Measurements from ENCODE around the gene SNRNP25.

Gene SNRNP25

DNA sequence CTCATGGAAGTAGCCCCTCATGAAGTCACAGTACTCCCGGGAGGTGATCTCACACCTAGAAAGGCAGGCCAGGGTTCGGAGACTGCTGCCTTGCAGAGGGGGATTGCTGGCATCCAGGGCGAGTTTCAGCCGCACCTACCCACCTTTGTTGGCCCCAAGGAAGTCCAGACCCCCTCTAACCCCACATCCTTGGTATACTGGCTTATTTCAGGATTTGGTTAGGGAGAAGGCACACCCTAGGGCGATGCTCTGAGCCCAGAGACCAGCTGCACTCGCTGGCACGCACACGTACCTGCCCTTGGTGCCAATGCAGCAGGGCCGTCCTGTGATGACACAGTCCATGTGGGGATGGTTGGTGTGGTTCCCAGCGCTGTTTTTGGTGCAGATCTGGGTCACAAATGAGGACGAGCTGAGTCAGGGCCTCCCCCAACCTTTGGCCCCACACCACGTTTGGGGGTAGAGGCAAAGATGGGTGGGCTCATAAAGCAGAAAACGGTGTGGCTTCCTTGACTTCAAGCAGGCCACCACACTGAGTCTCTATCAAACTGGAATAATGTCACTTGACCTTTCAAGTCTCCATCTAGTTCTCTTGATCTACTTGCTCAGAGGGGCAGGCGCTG is 5.9 kb downstream of the SNRNP25 start:
- 93% methylated on average over 12 of the region's 14 CpGs for WGBS (ENCODE audit: insufficient coverage)
- no peaks in the 10 kb centered on the region for H3K9me3 ChIP-seq (ENCODE audit: control extremely low read depth in 1 of 5, control insufficient read depth in 4 of 5, insufficient read depth in 2 of 5, low read depth in 1 of 5, low read length in 4 of 5)
- peaks cover 0 to 10% (median 0%) of the 10 kb centered on the region in 4 experiments for H3K4me1 ChIP-seq (ENCODE audit: control extremely low read depth in 1 of 4, control insufficient read depth in 4 of 4, insufficient read depth in 4 of 4, low read length in 3 of 4)
- no peak overlapping the region for H3K4me3 ChIP-seq (ENCODE audit: control insufficient read depth in 1 of 7, extremely low read depth in 1 of 7, insufficient read depth in 4 of 7, low read depth in 2 of 7, low read length in 6 of 7)
- ChIA-PET POLR2A (no interaction called here), CTCF (interaction anchor here (1.4 to 3.7 kb wide), 3 partner anchors 36 to 47 kb away, joined by 4 to 27 read pairs (median 7); no protein-coding TSS in a partner anchor)
- no peak for DNase-seq
- no peak overlapping the region for H3K27ac ChIP-seq (ENCODE audit: insufficient read depth in 1 of 2, low read depth in 1 of 2, low read length in 2 of 2, poor library complexity in 1 of 2, severe bottlenecking in 2 of 2)
- H3K36me3 ChIP-seq (ENCODE audit: control insufficient read depth in 4 of 4, insufficient read depth in 4 of 4, low read length in 3 of 4) = peaks cover 3 to 57% (median 26%) of the 10 kb centered on the region in 4 experiments
- H3K27me3 ChIP-seq (replicated peaks in 2 of 5; ENCODE audit: control insufficient read depth in 4 of 5, insufficient read depth in 5 of 5, low read length in 4 of 5) = no peaks in the 10 kb centered on the region

DNA sequence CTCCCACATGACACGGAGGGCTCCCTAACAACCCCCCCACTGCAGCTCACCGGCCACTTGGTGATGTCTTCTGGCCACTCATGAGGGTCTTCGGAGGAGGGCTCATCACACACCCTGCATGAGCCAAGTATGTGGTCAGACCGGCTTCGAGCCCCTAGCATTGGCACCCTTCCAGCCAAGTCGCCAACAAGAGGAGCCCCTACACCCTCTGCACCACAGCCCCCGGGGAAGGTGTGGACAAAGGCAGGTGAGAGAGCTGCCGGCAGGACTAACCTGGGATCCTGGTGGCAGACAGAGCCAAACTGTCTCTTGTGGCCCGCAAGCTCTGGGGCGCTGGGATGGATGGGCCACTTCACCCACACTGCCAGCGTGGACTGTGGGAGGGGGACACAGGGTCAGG is 6.5 kb downstream of the SNRNP25 start:
- Histone ChIP-seq H3K27ac (ENCODE audit: insufficient read depth in 1 of 2, low read depth in 1 of 2, low read length in 2 of 2, poor library complexity in 1 of 2, severe bottlenecking in 2 of 2) (no peak overlapping the region), H3K4me1 (ENCODE audit: control extremely low read depth in 1 of 4, control insufficient read depth in 4 of 4, insufficient read depth in 4 of 4, low read length in 3 of 4) (peaks cover 0 to 4% (median 0%) of the 10 kb centered on the region in 4 experiments), H3K9me3 (ENCODE audit: control extremely low read depth in 1 of 5, control insufficient read depth in 4 of 5, insufficient read depth in 2 of 5, low read depth in 1 of 5, low read length in 4 of 5) (no peaks in the 10 kb centered on the region), H3K36me3 (ENCODE audit: control insufficient read depth in 4 of 4, insufficient read depth in 4 of 4, low read length in 3 of 4) (peaks cover 3 to 57% (median 26%) of the 10 kb centered on the region in 4 experiments), H3K4me3 (ENCODE audit: control insufficient read depth in 1 of 7, extremely low read depth in 1 of 7, insufficient read depth in 4 of 7, low read depth in 2 of 7, low read length in 6 of 7) (no peak overlapping the region), H3K27me3 (replicated peaks in 2 of 5; ENCODE audit: control insufficient read depth in 4 of 5, insufficient read depth in 5 of 5, low read length in 4 of 5) (no peaks in the 10 kb centered on the region)
- WGBS (ENCODE audit: insufficient coverage) = 99% methylated on average over 11 of the region's 11 CpGs
- ChIA-PET CTCF (interaction anchor here (0.6 to 3.7 kb wide), 4 partner anchors 36 to 122 kb away, joined by 3 to 27 read pairs (median 6); no protein-coding TSS in a partner anchor), POLR2A (no interaction called here)
- no peak for DNase-seq

DNA sequence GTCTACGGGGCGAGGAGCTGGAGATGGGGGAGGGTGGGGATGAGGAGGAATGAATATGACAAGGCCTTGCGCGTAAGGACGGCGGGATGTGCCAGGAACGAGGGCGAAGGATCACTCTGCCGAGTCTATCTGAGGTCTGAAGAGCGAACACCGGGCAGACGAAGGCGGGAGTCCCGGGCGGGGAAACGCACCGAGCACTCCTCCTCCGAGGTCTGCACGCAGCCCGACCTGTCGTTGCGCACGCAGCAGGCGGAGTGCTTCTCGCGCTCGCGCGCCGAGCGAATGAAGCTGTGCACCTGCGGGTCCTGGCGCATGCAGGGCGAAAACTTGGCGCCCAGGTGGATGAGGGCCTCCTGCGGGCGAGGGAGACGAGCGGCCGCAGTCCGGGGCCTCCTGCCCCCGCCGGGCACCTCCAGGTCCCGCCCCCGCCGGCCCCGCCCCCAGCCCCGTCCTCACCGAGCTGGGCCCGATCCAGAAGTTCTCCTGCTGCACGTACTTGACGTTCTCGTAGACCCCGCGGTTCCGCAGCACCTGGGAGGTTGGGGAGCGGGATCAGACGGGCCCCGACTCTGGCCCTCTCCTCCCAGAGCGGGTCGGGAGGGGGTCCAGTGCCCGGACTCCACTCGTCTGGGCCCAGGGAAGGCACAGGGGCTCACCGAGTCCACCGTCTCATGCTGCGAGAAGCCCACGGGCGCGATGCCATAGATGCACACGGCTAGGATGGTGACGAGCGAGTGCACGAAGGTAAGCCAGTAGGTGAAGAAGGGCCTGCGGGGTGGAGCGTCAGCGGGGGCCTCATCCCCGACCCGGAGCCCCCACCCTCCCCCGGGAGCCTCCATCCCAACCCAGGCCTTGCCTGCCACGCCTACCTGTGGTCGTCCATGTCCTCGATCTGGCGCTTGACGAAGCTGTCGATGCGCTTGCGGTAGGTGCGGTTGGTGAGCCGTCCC is 7.6 kb downstream of the SNRNP25 start:
- Histone ChIP-seq H3K4me3 (ENCODE audit: control insufficient read depth in 1 of 7, extremely low read depth in 1 of 7, insufficient read depth in 4 of 7, low read depth in 2 of 7, low read length in 6 of 7) (no peak overlapping the region), H3K27me3 (replicated peaks in 2 of 5; ENCODE audit: control insufficient read depth in 4 of 5, insufficient read depth in 5 of 5, low read length in 4 of 5) (no peaks in the 10 kb centered on the region), H3K27ac (ENCODE audit: insufficient read depth in 1 of 2, low read depth in 1 of 2, low read length in 2 of 2, poor library complexity in 1 of 2, severe bottlenecking in 2 of 2) (no peak overlapping the region), H3K9me3 (ENCODE audit: control extremely low read depth in 1 of 5, control insufficient read depth in 4 of 5, insufficient read depth in 2 of 5, low read depth in 1 of 5, low read length in 4 of 5) (no peaks in the 10 kb centered on the region), H3K4me1 (ENCODE audit: control extremely low read depth in 1 of 4, control insufficient read depth in 4 of 4, insufficient read depth in 4 of 4, low read length in 3 of 4) (peaks cover 0 to 8% (median 7%) of the 10 kb centered on the region in 4 experiments), H3K36me3 (ENCODE audit: control insufficient read depth in 4 of 4, insufficient read depth in 4 of 4, low read length in 3 of 4) (peaks cover 2 to 48% (median 18%) of the 10 kb centered on the region in 4 experiments)
- 95% methylated on average over 80 of the region's 89 CpGs for WGBS (ENCODE audit: insufficient coverage)
- no peak for DNase-seq
- CTCF ChIA-PET = interaction anchor here (0.6 to 19.8 kb wide), 7 partner anchors 13 to 121 kb away, joined by 3 to 643 read pairs (median 7); no protein-coding TSS in a partner anchor
- POLR2A ChIA-PET = no interaction called here

DNA sequence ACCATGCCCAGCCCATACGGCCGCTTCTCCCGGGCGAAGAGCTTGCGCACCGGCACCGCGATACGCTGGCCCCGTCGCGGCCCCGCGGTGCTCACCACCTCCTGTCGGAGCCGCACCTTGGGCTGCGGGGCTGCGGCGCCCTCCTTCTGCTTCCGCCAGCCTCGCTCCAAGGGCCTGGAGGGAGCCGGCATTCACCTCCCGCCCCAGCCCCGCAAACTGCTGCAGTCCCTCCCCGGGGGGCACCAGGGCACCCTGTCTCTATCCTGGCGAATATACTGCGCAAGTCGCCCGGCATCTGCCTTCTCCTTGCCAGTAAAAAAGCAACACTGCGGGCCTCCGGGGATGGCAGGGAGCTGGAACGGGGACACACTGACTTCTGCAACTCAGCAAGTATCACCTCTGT is 8.3 kb downstream of the SNRNP25 start:
- peaks cover 0 to 10% (median 7%) of the 10 kb centered on the region in 4 experiments for H3K4me1 ChIP-seq (ENCODE audit: control extremely low read depth in 1 of 4, control insufficient read depth in 4 of 4, insufficient read depth in 4 of 4, low read length in 3 of 4)
- H3K27me3 ChIP-seq (replicated peaks in 2 of 5; ENCODE audit: control insufficient read depth in 4 of 5, insufficient read depth in 5 of 5, low read length in 4 of 5) = no peaks in the 10 kb centered on the region
- no peak overlapping the region for H3K4me3 ChIP-seq (ENCODE audit: control insufficient read depth in 1 of 7, extremely low read depth in 1 of 7, insufficient read depth in 4 of 7, low read depth in 2 of 7, low read length in 6 of 7)
- no peak overlapping the region for H3K27ac ChIP-seq (ENCODE audit: insufficient read depth in 1 of 2, low read depth in 1 of 2, low read length in 2 of 2, poor library complexity in 1 of 2, severe bottlenecking in 2 of 2)
- POLR2A ChIA-PET = no interaction called here
- no peaks in the 10 kb centered on the region for H3K9me3 ChIP-seq (ENCODE audit: control extremely low read depth in 1 of 5, control insufficient read depth in 4 of 5, insufficient read depth in 2 of 5, low read depth in 1 of 5, low read length in 4 of 5)
- peaks cover 0 to 42% (median 14%) of the 10 kb centered on the region in 4 experiments for H3K36me3 ChIP-seq (ENCODE audit: control insufficient read depth in 4 of 4, insufficient read depth in 4 of 4, low read length in 3 of 4)
- no peak for DNase-seq
- WGBS (ENCODE audit: insufficient coverage) = 94% methylated on average over 32 of the region's 32 CpGs
- CTCF ChIA-PET = interaction anchor here (0.8 to 19.8 kb wide), 4 partner anchors 13 to 42 kb away, joined by 5 to 643 read pairs (median 34); no protein-coding TSS in a partner anchor

DNA sequence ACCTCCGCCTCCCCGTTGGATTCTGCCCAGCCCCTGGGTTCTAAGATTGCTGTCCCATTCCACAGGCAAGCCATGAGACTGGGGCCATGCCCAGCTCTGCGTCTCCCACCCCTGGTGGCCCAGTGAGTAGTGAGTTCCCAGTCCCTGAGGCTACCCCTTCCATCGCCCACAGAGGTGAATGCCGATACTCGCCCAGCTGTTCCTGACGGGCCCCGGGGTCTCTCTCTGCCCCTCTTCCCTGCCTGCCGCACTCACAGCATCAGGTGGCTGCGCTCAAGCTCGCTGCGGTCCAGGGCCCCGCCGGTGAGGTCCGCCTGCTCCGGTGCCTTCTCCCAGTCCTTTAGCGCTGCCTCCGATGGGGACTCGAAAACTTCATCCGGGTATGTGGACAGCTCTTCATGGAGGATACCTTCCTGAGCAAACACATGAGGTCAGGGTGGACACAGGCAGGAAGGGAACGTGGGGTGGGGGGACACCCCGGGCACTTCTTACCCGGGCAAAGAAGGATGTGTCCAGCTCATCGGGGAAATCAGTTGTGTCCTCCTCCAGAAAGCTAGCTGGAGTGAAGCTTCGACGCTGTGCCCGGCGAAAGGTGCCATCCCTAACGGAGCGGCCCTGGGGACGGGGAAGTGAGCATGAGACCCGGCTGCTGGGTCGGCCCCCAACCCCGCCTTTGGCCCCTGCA is 8.8 kb downstream of the SNRNP25 start:
- Histone ChIP-seq H3K4me3 (ENCODE audit: control insufficient read depth in 1 of 7, extremely low read depth in 1 of 7, insufficient read depth in 4 of 7, low read depth in 2 of 7, low read length in 6 of 7) (no peak overlapping the region), H3K4me1 (ENCODE audit: control extremely low read depth in 1 of 4, control insufficient read depth in 4 of 4, insufficient read depth in 4 of 4, low read length in 3 of 4) (peaks cover 0 to 10% (median 7%) of the 10 kb centered on the region in 4 experiments), H3K36me3 (ENCODE audit: control insufficient read depth in 4 of 4, insufficient read depth in 4 of 4, low read length in 3 of 4) (peaks cover 0 to 37% (median 11%) of the 10 kb centered on the region in 4 experiments), H3K27ac (ENCODE audit: insufficient read depth in 1 of 2, low read depth in 1 of 2, low read length in 2 of 2, poor library complexity in 1 of 2, severe bottlenecking in 2 of 2) (no peak overlapping the region), H3K9me3 (ENCODE audit: control extremely low read depth in 1 of 5, control insufficient read depth in 4 of 5, insufficient read depth in 2 of 5, low read depth in 1 of 5, low read length in 4 of 5) (no peaks in the 10 kb centered on the region), H3K27me3 (replicated peaks in 2 of 5; ENCODE audit: control insufficient read depth in 4 of 5, insufficient read depth in 5 of 5, low read length in 4 of 5) (no peaks in the 10 kb centered on the region)
- ChIA-PET CTCF (interaction anchor here (0.8 to 19.8 kb wide), 4 partner anchors 12 to 42 kb away, joined by 5 to 643 read pairs (median 34); no protein-coding TSS in a partner anchor), POLR2A (no interaction called here)
- WGBS (ENCODE audit: insufficient coverage) = 98% methylated on average over 32 of the region's 34 CpGs
- DNase-seq = no peak

DNA sequence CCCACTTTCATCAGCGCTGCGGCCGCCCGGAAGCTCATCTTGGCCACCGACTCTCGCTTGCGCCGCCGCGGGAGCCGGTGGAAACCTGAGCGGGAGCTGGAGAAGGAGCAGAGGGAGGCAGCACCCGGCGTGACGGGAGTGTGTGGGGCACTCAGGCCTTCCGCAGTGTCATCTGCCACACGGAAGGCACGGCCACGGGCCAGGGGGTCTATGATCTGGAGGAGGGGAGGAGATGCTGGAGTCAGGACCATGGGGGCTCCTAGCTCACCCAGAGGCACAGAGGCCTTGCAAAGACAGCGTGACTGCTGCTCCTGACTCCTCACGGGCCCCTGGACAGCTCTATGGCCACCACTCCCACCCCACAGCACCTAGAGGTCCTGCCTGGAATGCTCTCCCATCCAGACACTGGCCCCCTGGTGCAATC is 9.4 kb downstream of the SNRNP25 start:
- H3K4me1 ChIP-seq (ENCODE audit: control extremely low read depth in 1 of 4, control insufficient read depth in 4 of 4, insufficient read depth in 4 of 4, low read length in 3 of 4) = peaks cover 0 to 10% (median 7%) of the 10 kb centered on the region in 4 experiments
- H3K36me3 ChIP-seq (ENCODE audit: control insufficient read depth in 4 of 4, insufficient read depth in 4 of 4, low read length in 3 of 4) = peaks cover 0 to 33% (median 8%) of the 10 kb centered on the region in 4 experiments

More for the DNA sequence above, 9.4 kb downstream of the SNRNP25 start:
- H3K4me3 ChIP-seq (ENCODE audit: control insufficient read depth in 1 of 7, extremely low read depth in 1 of 7, insufficient read depth in 4 of 7, low read depth in 2 of 7, low read length in 6 of 7) = no peak overlapping the region
- ChIA-PET CTCF (interaction anchor here (0.6 to 19.8 kb wide), 4 partner anchors 9 to 29 kb away, joined by 3 to 643 read pairs (median 34); no protein-coding TSS in a partner anchor), POLR2A (interaction anchor here (0.5 kb wide), 1 partner anchor 22 kb away, joined by 3 read pairs; no protein-coding TSS in a partner anchor)
- WGBS (ENCODE audit: insufficient coverage) = 95% methylated on average over 17 of the region's 21 CpGs
- no peak overlapping the region for H3K27ac ChIP-seq (ENCODE audit: insufficient read depth in 1 of 2, low read depth in 1 of 2, low read length in 2 of 2, poor library complexity in 1 of 2, severe bottlenecking in 2 of 2)
- H3K27me3 ChIP-seq (replicated peaks in 2 of 5; ENCODE audit: control insufficient read depth in 4 of 5, insufficient read depth in 5 of 5, low read length in 4 of 5) = no peaks in the 10 kb centered on the region
- no peak for DNase-seq
- H3K9me3 ChIP-seq (ENCODE audit: control extremely low read depth in 1 of 5, control insufficient read depth in 4 of 5, insufficient read depth in 2 of 5, low read depth in 1 of 5, low read length in 4 of 5) = no peaks in the 10 kb centered on the region

Measured in common myeloid progenitor, CD34-positive (primary cell).